Measurements from ENCODE around the gene MGAT5B.

DNA sequence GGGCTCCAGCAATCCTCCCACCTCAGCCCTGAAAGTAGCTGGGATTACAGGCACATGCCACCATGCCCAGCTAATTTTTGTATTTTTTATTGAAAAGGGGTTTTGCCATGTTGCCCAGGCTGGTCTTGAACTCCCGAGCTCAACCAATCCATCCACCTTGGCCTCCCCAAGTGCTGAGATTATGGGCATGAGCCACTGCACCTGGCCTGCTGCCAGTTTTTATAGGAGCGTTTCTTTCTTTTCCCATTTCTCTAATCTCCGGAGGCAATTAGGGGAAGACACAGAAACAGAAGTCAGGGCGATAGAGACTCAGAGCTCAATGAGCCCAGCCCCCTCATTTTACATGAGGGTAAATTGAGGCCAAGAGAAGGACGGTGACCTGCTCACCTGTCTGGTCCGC is 10.4 kb downstream of the MGAT5B start:
- TF ChIP-seq EZH2phosphoT487 (IDR thresholded peaks at IDR 0.05; ENCODE audit: low read length) (no peak), EZH2 (optimal IDR thresholded peaks at IDR 0.05; ENCODE audit: low read depth, low read length) (no peak)
